Naive thymus-derived CD4-positive, alpha-beta T cell (primary cell): ENCODE data around the gene UIMC1. TPM values are rescaled to one million over a fixed set of nuclear protein-coding genes. Genes with fewer than 3 reads are reported as not detected.

Experiments used
- ATAC-seq: fragments of 150-1000 bp; cut with Tn5 transposase; 2 replicates; pipeline ENCODE4 v1.10.0; 2021; ENCODE audit warnings: mild to moderate bottlenecking, moderate library complexity
- CTCF ChIA-PET: fragments of 350-600 bp; sonication (Branson Sonifier 250); formaldehyde crosslinking; loops from one replicate; lab custom pipeline; 2021; ENCODE audit warnings: antibody characterized with exemption; lab: Charles Lee
- POLR2A ChIA-PET: fragments of 350-600 bp; sonication (Branson Sonifier 250); formaldehyde crosslinking; loops from one replicate; lab custom pipeline; 2021; ENCODE audit warnings: antibody characterized with exemption, inconsistent platforms; lab: Charles Lee
- DNase-seq, 9 donors: peaks; one replicate each; pipeline versions ENCODE4 v3.0.0 to v3.0.0-alpha.2; 2020 to 2022; ENCODE audit warnings: mixed read lengths in 1 of 9
- H3K27ac ChIP-seq: one replicate; pipeline ENCODE4 v1.7.0; 2013; ENCODE audit warnings: mild to moderate bottlenecking, low read depth, low read length, moderate library complexity
- H3K27me3 ChIP-seq, 2 donors: one replicate each; pipeline ENCODE4 v1.7.0; 2013; ENCODE audit warnings: low read length in 2 of 2, mild to moderate bottlenecking in 2 of 2, moderate library complexity in 2 of 2; ENCODE audit not compliant: control insufficient read depth in 2 of 2, insufficient read depth in 2 of 2
- H3K36me3 ChIP-seq, 3 experiments: 1 replicate in 2 of 3; 2 replicates in 1 of 3; pipeline ENCODE4 v1.7.0; 2013; ENCODE audit warnings: low read length in 3 of 3, mild to moderate bottlenecking in 3 of 3, moderate library complexity in 1 of 3; ENCODE audit not compliant: insufficient read depth in 3 of 3, control insufficient read depth in 2 of 3
- H3K4me1 ChIP-seq, 2 donors: one replicate each; pipeline ENCODE4 v1.7.0; 2013; ENCODE audit warnings: low read length in 2 of 2, mild to moderate bottlenecking in 2 of 2, moderate library complexity in 1 of 2; ENCODE audit not compliant: control insufficient read depth in 2 of 2, insufficient read depth in 2 of 2
- H3K4me3 ChIP-seq: 2 replicates; pipeline ENCODE4 v1.7.0; 2013; ENCODE audit warnings: mild to moderate bottlenecking, low read length
- H3K9me3 ChIP-seq, 3 experiments: 1 replicate in 2 of 3; 2 replicates in 1 of 3; pipeline ENCODE4 v1.7.0; 2013; ENCODE audit warnings: low read length in 3 of 3; ENCODE audit not compliant: control insufficient read depth in 2 of 3
- H3K27ac Mint-ChIP-seq, 9 donors: one replicate each; pipeline ENCODE4 v1.8.0; 2020 to 2022; ENCODE audit warnings: mixed read lengths in 9 of 9, mild to moderate bottlenecking in 8 of 9, moderate library complexity in 5 of 9, inconsistent platforms in 2 of 9
- H3K27me3 Mint-ChIP-seq, 5 donors: one replicate each; pipeline ENCODE4 v1.8.0; 2021 to 2022; ENCODE audit warnings: mixed read lengths in 5 of 5, mild to moderate bottlenecking in 1 of 5
- H3K36me3 Mint-ChIP-seq, 5 donors: one replicate each; pipeline ENCODE4 v1.8.0; 2020 to 2022; ENCODE audit warnings: mixed read lengths in 5 of 5, mild to moderate bottlenecking in 3 of 5, inconsistent platforms in 1 of 5
- H3K4me1 Mint-ChIP-seq, 7 donors: one replicate each; pipeline ENCODE4 v1.8.0; 2020 to 2022; ENCODE audit warnings: mixed read lengths in 7 of 7, mild to moderate bottlenecking in 3 of 7, inconsistent platforms in 1 of 7
- H3K4me3 Mint-ChIP-seq, 10 donors: one replicate each; pipeline ENCODE4 v1.8.0; 2020 to 2022; ENCODE audit warnings: mild to moderate bottlenecking in 10 of 10, mixed read lengths in 10 of 10, moderate library complexity in 6 of 10, inconsistent platforms in 2 of 10
- H3K9me3 Mint-ChIP-seq, 11 donors: one replicate each; pipeline ENCODE4 v1.8.0; 2020 to 2022; ENCODE audit warnings: mixed read lengths in 11 of 11, mild to moderate bottlenecking in 4 of 11, inconsistent platforms in 1 of 11, moderate library complexity in 1 of 11
- intact Hi-C, 2 donors: fragments of 100-400 bp; cut with micrococcal nuclease; formaldehyde crosslinking; loops; one replicate each; pipeline ENCODE4 v1.15.1; 2023
- polyA plus RNA-seq, 2 donors: library from polyadenylated mRNA; unstranded; fragments of 300-500 nt; fragmentation: Illumina TruSeq; gene quantifications; one replicate each; pipeline ENCODE4 v1.2.3, GENCODE V29; 2021
- total RNA-seq, 6 experiments: library from RNA in 5 of 6; stranded (reverse) in 5 of 6; gene quantifications; 1 replicate in 5 of 6; 2 replicates in 1 of 6; pipeline ENCODE4 v1.2.3 and lab custom pipeline; 2021 to 2026

Gene UIMC1
- total and polyA plus RNA-seq, 7 experiments from 2014 or later: 17.5 to 60.8 (median 56.8) TPM

- CTCF ChIA-PET: no interaction called here
- intact Hi-C loops: loop anchor here in 1 of 2 donors (10.0 kb wide), 1 partner anchor 525 kb away; the partner anchor contains the start of gene FAM193B
- Mint-ChIP-seq H3K27me3 (no peaks in the 10 kb centered on the region), H3K9me3 (peaks cover 4 to 23% (median 6%) of the 10 kb centered on the region in 11 donors), H3K4me1 (peaks cover 14 to 40% (median 34%) of the 10 kb centered on the region in 7 donors), H3K27ac (peak overlapping the region in 1 of 9 donors; percentile 32), H3K36me3 (peaks cover 11 to 44% (median 29%) of the 10 kb centered on the region in 5 donors), H3K4me3 (no peak overlapping the region)
- Histone ChIP-seq H3K9me3 (peaks cover 0 to 3% (median 0%) of the 10 kb centered on the region in 3 experiments), H3K27ac (no peak overlapping the region), H3K27me3 (no peaks in the 10 kb centered on the region), H3K36me3 (peaks cover 0 to 12% (median 0%) of the 10 kb centered on the region in 3 experiments), H3K4me1 (no peaks in the 10 kb centered on the region), H3K4me3 (no peak overlapping the region)
- ATAC-seq: no peak
- POLR2A ChIA-PET: no interaction called here
- DNase-seq: no peak
These were observed 22.9 kb upstream of the UIMC1 start for GRCh38 chr5:177029498-177029897.

- Histone ChIP-seq H3K9me3 (peaks cover 0 to 3% (median 0%) of the 10 kb centered on the region in 3 experiments), H3K27ac (no peak overlapping the region), H3K4me3 (no peak overlapping the region), H3K4me1 (peaks cover 6 to 8% of the 10 kb centered on the region in 2 donors), H3K27me3 (no peaks in the 10 kb centered on the region), H3K36me3 (peaks cover 0 to 14% (median 0%) of the 10 kb centered on the region in 3 experiments)
- ChIA-PET POLR2A (interaction anchor here (0.9 kb wide), 1 partner anchor 8 kb away, joined by 4 read pairs; no protein-coding TSS in a partner anchor), CTCF (interaction anchor here (0.7 to 1.4 kb wide), 3 partner anchors 22 to 53 kb away, joined by 3 to 8 read pairs (median 3); no protein-coding TSS in a partner anchor)
- no peak overlapping the region for H3K4me3 Mint-ChIP-seq
- no peak overlapping the region for H3K27ac Mint-ChIP-seq
- intact Hi-C loops: loop anchor here in 1 of 2 donors (10.0 kb wide), 1 partner anchor 527 kb away; the partner anchor contains the start of gene FAM193B
- peaks cover 4 to 23% (median 7%) of the 10 kb centered on the region in 11 donors for H3K9me3 Mint-ChIP-seq
- no peak for ATAC-seq
- H3K36me3 Mint-ChIP-seq: peaks cover 11 to 37% (median 29%) of the 10 kb centered on the region in 5 donors
- H3K27me3 Mint-ChIP-seq: no peaks in the 10 kb centered on the region
- DNase-seq: no peak
- H3K4me1 Mint-ChIP-seq: peaks cover 20 to 48% (median 39%) of the 10 kb centered on the region in 7 donors
These were observed 21.1 kb upstream of the UIMC1 start for GRCh38 chr5:177027665-177028064.

- intact Hi-C loops: loop anchor here in 1 of 2 donors (10.0 kb wide), 1 partner anchor 530 kb away; the partner anchor contains the start of gene FAM193B
- ChIA-PET CTCF (no interaction called here), POLR2A (interaction anchor here (2.2 kb wide), 1 partner anchor 19 kb away, joined by 9 read pairs; the partner anchor contains the start of gene UIMC1)
- H3K27ac ChIP-seq: no peak overlapping the region
- peak overlapping the region in 7 of 10 donors; percentile 2 to 47 (median 15) for H3K4me3 Mint-ChIP-seq
- H3K27ac Mint-ChIP-seq: peak overlapping the region in 6 of 9 donors; percentile 4 to 79 (median 24)
- H3K4me3 ChIP-seq: no peak overlapping the region
- peaks cover 15 to 16% of the 10 kb centered on the region in 2 donors for H3K4me1 ChIP-seq
- ATAC-seq (no peak), DNase-seq (no peak)
- peaks cover 30 to 63% (median 51%) of the 10 kb centered on the region in 7 donors for H3K4me1 Mint-ChIP-seq
- H3K36me3 ChIP-seq: peaks cover 0 to 13% (median 0%) of the 10 kb centered on the region in 3 experiments
- no peaks in the 10 kb centered on the region for H3K9me3 ChIP-seq
- H3K36me3 Mint-ChIP-seq: peaks cover 3 to 25% (median 19%) of the 10 kb centered on the region in 5 donors
- H3K9me3 Mint-ChIP-seq: peaks cover 0 to 7% (median 0%) of the 10 kb centered on the region in 11 donors
- H3K27me3 Mint-ChIP-seq: no peaks in the 10 kb centered on the region
- no peaks in the 10 kb centered on the region for H3K27me3 ChIP-seq
These were observed 18.6 kb upstream of the UIMC1 start for GRCh38 chr5:177025101-177025601.

GRCh38 chr5:177024559-177024958 is 18.0 kb upstream of the UIMC1 start:
- Histone ChIP-seq H3K4me1 (peaks cover 15 to 16% of the 10 kb centered on the region in 2 donors), H3K27me3 (no peaks in the 10 kb centered on the region), H3K9me3 (no peaks in the 10 kb centered on the region), H3K36me3 (peaks cover 0 to 13% (median 0%) of the 10 kb centered on the region in 3 experiments), H3K4me3 (no peak overlapping the region), H3K27ac (no peak overlapping the region)
- Mint-ChIP-seq H3K4me1 (peaks cover 30 to 66% (median 50%) of the 10 kb centered on the region in 7 donors), H3K4me3 (peak overlapping the region; percentile 3 to 52 (median 22)), H3K27me3 (no peaks in the 10 kb centered on the region), H3K9me3 (peaks cover 0 to 4% (median 0%) of the 10 kb centered on the region in 11 donors), H3K36me3 (peaks cover 3 to 21% (median 13%) of the 10 kb centered on the region in 5 donors), H3K27ac (peak overlapping the region in 6 of 9 donors; percentile 0 to 79 (median 40))
- ATAC-seq (no peak), DNase-seq (no peak)
- ChIA-PET POLR2A (interaction anchor here (2.2 kb wide), 1 partner anchor 18 kb away, joined by 9 read pairs; the partner anchor contains the start of gene UIMC1), CTCF (no interaction called here)
- intact Hi-C loops: loop anchor here (5.0 to 10.0 kb wide), 3 partner anchors 328 to 530 kb away; partner anchors contain the start of genes FAM193B (in 1 of the 2) and LMAN2 (in 1 of the 2)

GRCh38 chr5:177023303-177023664 is 16.7 kb upstream of the UIMC1 start:
- Mint-ChIP-seq H3K27ac (peak overlapping the region; percentile 95 to 99 (median 98)), H3K27me3 (no peaks in the 10 kb centered on the region), H3K4me1 (peaks cover 30 to 60% (median 45%) of the 10 kb centered on the region in 7 donors), H3K9me3 (peaks cover 0 to 3% (median 0%) of the 10 kb centered on the region in 11 donors), H3K36me3 (peaks cover 0 to 16% (median 5%) of the 10 kb centered on the region in 5 donors), H3K4me3 (peak overlapping the region; percentile 97 to 100 (median 99))
- H3K36me3 ChIP-seq: peaks cover 0 to 13% (median 0%) of the 10 kb centered on the region in 3 experiments
- no peak for ATAC-seq
- ChIA-PET CTCF (interaction anchor here (0.6 to 0.7 kb wide), 2 partner anchors 49 to 569 kb away, joined by 3 read pairs; partner anchors contain the start of gene TMED9), POLR2A (interaction anchor here (1.2 to 2.2 kb wide), 3 partner anchors 8 to 576 kb away, joined by 3 to 9 read pairs (median 5); partner anchors contain the start of genes FAF2 and UIMC1)
- H3K4me3 ChIP-seq: peak overlapping the region; percentile 62
- no peaks in the 10 kb centered on the region for H3K9me3 ChIP-seq
- intact Hi-C loops: loop anchor here (5.0 to 10.0 kb wide), 3 partner anchors 329 to 532 kb away; partner anchors contain the start of genes FAM193B (in 1 of the 2) and LMAN2 (in 1 of the 2)
- peak overlapping the region; percentile 91 for H3K27ac ChIP-seq
- peak in 2 of 9 donors; percentile 2 to 28 for DNase-seq
- H3K27me3 ChIP-seq: no peaks in the 10 kb centered on the region
- H3K4me1 ChIP-seq: peaks cover 15 to 16% of the 10 kb centered on the region in 2 donors
